ENCODE results near the gene AKNA. TPM values are rescaled to one million over a fixed set of nuclear protein-coding genes. Genes with fewer than 3 reads are reported as not detected.
"Not testable (repeated sequence)": the region's sequence is repeated elsewhere in the genome, so short reads cannot be mapped to it uniquely, and the experiment has no call there.

AKNA gene
- total RNA-seq, 1 experiment from 2014 or later, result 20.6 TPM

- no peak overlapping the region for H2AFZ ChIP-seq (ENCODE audit: low read depth, low read length, poor library complexity, severe bottlenecking)
- intact Hi-C loops (cut with micrococcal nuclease), result no loop called here
- no peaks in the 10 kb centered on the region for H4K20me1 ChIP-seq (ENCODE audit: insufficient read depth)
- no peak overlapping the region for H3K4me3 ChIP-seq (replicated peaks in 1 of 2; ENCODE audit: low read depth in 1 of 2, low read length in 2 of 2)
- RAD21 ChIA-PET (ENCODE audit: low non-redundant PET in 1 of 2, low total read pairs in 2 of 2, uncharacterized antibody in 2 of 2, unreplicated experiment in 2 of 2), result no interaction called here
- no peak for TF ChIP-seq CBX3 (IDR thresholded peaks at IDR 0.05; ENCODE audit: low read depth)
- TF ChIP-seq RAD21 (IDR thresholded peaks at IDR 0.05; ENCODE audit: low read depth), result no peak
- no peak for TF ChIP-seq SP1 (IDR thresholded peaks at IDR 0.05; ENCODE audit: low read depth)
- no peak for TF ChIP-seq ZFX (IDR thresholded peaks at IDR 0.05)
- ATAC-seq (no peak), DNase-seq (ENCODE audit: low read depth, low spot score) (no peak)
- H3K9ac ChIP-seq (ENCODE audit: low read length), result no peak overlapping the region
- H3K36me3 ChIP-seq (ENCODE audit: control insufficient read depth in 1 of 2, insufficient read depth in 2 of 2, low read length in 2 of 2), result no peaks in the 10 kb centered on the region
- H3K4me2 ChIP-seq (ENCODE audit: low read length), result no peak overlapping the region
- H3K79me2 ChIP-seq (ENCODE audit: insufficient read depth, low read length), result no peaks in the 10 kb centered on the region
- H3K27me3 ChIP-seq (ENCODE audit: insufficient read depth, low read length), result no peaks in the 10 kb centered on the region
- H3K9me2 ChIP-seq (ENCODE audit: insufficient read depth), result no peaks in the 10 kb centered on the region
- BruUV-seq (replicated peaks), result no TSS peak
- CTCF ChIA-PET, result no interaction called here
- POLR2A ChIA-PET, result no interaction called here
- H3K4me1 ChIP-seq (ENCODE audit: control insufficient read depth in 1 of 2, insufficient read depth in 2 of 2, low read length in 2 of 2), result no peaks in the 10 kb centered on the region
- H3K9me3 ChIP-seq (ENCODE audit: control insufficient read depth in 1 of 2, insufficient read depth in 1 of 2, low read depth in 1 of 2, low read length in 2 of 2), result no peaks in the 10 kb centered on the region
- no peak overlapping the region for H3K27ac ChIP-seq (ENCODE audit: low read depth, low read length)
Observed at GRCh38 chr9:114334490-114334889, 53.3 kb downstream of the AKNA start.

GRCh38 chr9:114333718-114334117 lies 54.1 kb downstream of the AKNA start:
- H3K4me3 ChIP-seq (replicated peaks in 1 of 2; ENCODE audit: low read depth in 1 of 2, low read length in 2 of 2); DNase-seq (ENCODE audit: low read depth, low spot score); H2AFZ ChIP-seq (ENCODE audit: low read depth, low read length, poor library complexity, severe bottlenecking); H3K9me3 ChIP-seq (ENCODE audit: control insufficient read depth in 1 of 2, insufficient read depth in 1 of 2, low read depth in 1 of 2, low read length in 2 of 2); H3K9me2 ChIP-seq (ENCODE audit: insufficient read depth); intact Hi-C loops (cut with micrococcal nuclease); H3K4me2 ChIP-seq (ENCODE audit: low read length); H4K20me1 ChIP-seq (ENCODE audit: insufficient read depth); H3K36me3 ChIP-seq (ENCODE audit: control insufficient read depth in 1 of 2, insufficient read depth in 2 of 2, low read length in 2 of 2); RAD21 ChIA-PET (ENCODE audit: low non-redundant PET in 1 of 2, low total read pairs in 2 of 2, uncharacterized antibody in 2 of 2, unreplicated experiment in 2 of 2); H3K27me3 ChIP-seq (ENCODE audit: insufficient read depth, low read length); H3K9ac ChIP-seq (ENCODE audit: low read length); H3K79me2 ChIP-seq (ENCODE audit: insufficient read depth, low read length); BruUV-seq (replicated peaks); CTCF ChIA-PET; H3K4me1 ChIP-seq (ENCODE audit: control insufficient read depth in 1 of 2, insufficient read depth in 2 of 2, low read length in 2 of 2); H3K27ac ChIP-seq (ENCODE audit: low read depth, low read length); POLR2A ChIA-PET: not testable (repeated sequence)
- ATAC-seq, result peak; percentile 53

GRCh38 chr9:114332474-114333040 lies 55.2 kb downstream of the AKNA start:
- CTCF ChIA-PET; intact Hi-C loops (cut with micrococcal nuclease); H3K27ac ChIP-seq (ENCODE audit: low read depth, low read length); H3K4me3 ChIP-seq (replicated peaks in 1 of 2; ENCODE audit: low read depth in 1 of 2, low read length in 2 of 2); H2AFZ ChIP-seq (ENCODE audit: low read depth, low read length, poor library complexity, severe bottlenecking); H3K9me3 ChIP-seq (ENCODE audit: control insufficient read depth in 1 of 2, insufficient read depth in 1 of 2, low read depth in 1 of 2, low read length in 2 of 2); H3K4me1 ChIP-seq (ENCODE audit: control insufficient read depth in 1 of 2, insufficient read depth in 2 of 2, low read length in 2 of 2); RAD21 ChIA-PET (ENCODE audit: low non-redundant PET in 1 of 2, low total read pairs in 2 of 2, uncharacterized antibody in 2 of 2, unreplicated experiment in 2 of 2); H3K27me3 ChIP-seq (ENCODE audit: insufficient read depth, low read length); H3K9me2 ChIP-seq (ENCODE audit: insufficient read depth); H3K36me3 ChIP-seq (ENCODE audit: control insufficient read depth in 1 of 2, insufficient read depth in 2 of 2, low read length in 2 of 2); H3K4me2 ChIP-seq (ENCODE audit: low read length); DNase-seq (ENCODE audit: low read depth, low spot score); H4K20me1 ChIP-seq (ENCODE audit: insufficient read depth); H3K79me2 ChIP-seq (ENCODE audit: insufficient read depth, low read length); BruUV-seq (replicated peaks); H3K9ac ChIP-seq (ENCODE audit: low read length); POLR2A ChIA-PET: not testable (repeated sequence)
- ATAC-seq, result 0 out of 2 replicates have a peak, but pooled peaks have one; percentile 15

- intact Hi-C loops (cut with micrococcal nuclease); ATAC-seq; POLR2A ChIA-PET; H3K9me2 ChIP-seq (ENCODE audit: insufficient read depth); RAD21 ChIA-PET (ENCODE audit: low non-redundant PET in 1 of 2, low total read pairs in 2 of 2, uncharacterized antibody in 2 of 2, unreplicated experiment in 2 of 2); BruUV-seq (replicated peaks); H3K27ac ChIP-seq (ENCODE audit: low read depth, low read length); H3K4me2 ChIP-seq (ENCODE audit: low read length); H4K20me1 ChIP-seq (ENCODE audit: insufficient read depth); H3K27me3 ChIP-seq (ENCODE audit: insufficient read depth, low read length); H3K9ac ChIP-seq (ENCODE audit: low read length); H3K79me2 ChIP-seq (ENCODE audit: insufficient read depth, low read length); H3K4me1 ChIP-seq (ENCODE audit: control insufficient read depth in 1 of 2, insufficient read depth in 2 of 2, low read length in 2 of 2); H3K4me3 ChIP-seq (replicated peaks in 1 of 2; ENCODE audit: low read depth in 1 of 2, low read length in 2 of 2); CTCF ChIA-PET; DNase-seq (ENCODE audit: low read depth, low spot score); H3K9me3 ChIP-seq (ENCODE audit: control insufficient read depth in 1 of 2, insufficient read depth in 1 of 2, low read depth in 1 of 2, low read length in 2 of 2); H3K36me3 ChIP-seq (ENCODE audit: control insufficient read depth in 1 of 2, insufficient read depth in 2 of 2, low read length in 2 of 2); H2AFZ ChIP-seq (ENCODE audit: low read depth, low read length, poor library complexity, severe bottlenecking): not testable (repeated sequence)
Observed at GRCh38 chr9:114331229-114332195, 56.3 kb downstream of the AKNA start.
